Colonic mucosa (tissue), 4 donors: ENCODE measurements around the gene C16orf95. TPM values are rescaled to one million over a fixed set of nuclear protein-coding genes. Genes with fewer than 3 reads are reported as not detected.

Source experiments
- DNase-seq: peaks from one replicate; pipeline ENCODE4 v3.0.0-alpha.2; 2020
- H3K27ac ChIP-seq: fragments of 200-600 bp; one replicate; pipeline ENCODE4 v1.8.0; 2021
- H3K27me3 ChIP-seq: fragments of 200-600 bp; one replicate; pipeline ENCODE4 v1.8.0; 2021
- H3K36me3 ChIP-seq: fragments of 200-600 bp; one replicate; pipeline ENCODE4 v1.8.0; 2021
- H3K4me1 ChIP-seq: fragments of 200-600 bp; one replicate; pipeline ENCODE4 v1.8.0; 2021; ENCODE audit warnings: mild to moderate bottlenecking
- H3K4me3 ChIP-seq: fragments of 200-600 bp; one replicate; pipeline ENCODE4 v1.8.0; 2021
- H3K9ac ChIP-seq, 2 donors: one replicate each; pipeline ENCODE4 v1.7.0; 2013; ENCODE audit warnings: control low read depth in 2 of 2, low read depth in 2 of 2, low read length in 2 of 2
- H3K9me3 ChIP-seq: fragments of 200-600 bp; one replicate; pipeline ENCODE4 v1.8.0; 2021
- intact Hi-C: fragments of 100-400 bp; cut with DNase I; formaldehyde crosslinking; loops from one replicate; pipeline ENCODE4 v1.14.1; 2022
- total RNA-seq, 2 donors: library from RNA; stranded (reverse); fragmentation: NEBNext Ultra II Directional in 1 of 2; extraction: Animal tissue kit (Norgen Biotek cat#: 25700) in 1 of 2; gene quantifications; one replicate each; pipeline ENCODE4 v1.2.1, GENCODE V29; 2021
- TF ChIP-seq, protein P1 (sequence below): fragments of 200-600 bp; IDR thresholded peaks from one replicate; pipeline ENCODE4 v1.8.0; 2022; ENCODE audit warnings: antibody characterized with exemption, mild to moderate bottlenecking
- donor health status: healthy.
- donor health status: DM: no; HTN: no; CAD: no.
- donor health status: DM: no; HTN: no; CAD: no.

C16orf95 gene
- total RNA-seq, 2 donors from 2014 or later = 5.0 to 9.7 TPM

DNA sequence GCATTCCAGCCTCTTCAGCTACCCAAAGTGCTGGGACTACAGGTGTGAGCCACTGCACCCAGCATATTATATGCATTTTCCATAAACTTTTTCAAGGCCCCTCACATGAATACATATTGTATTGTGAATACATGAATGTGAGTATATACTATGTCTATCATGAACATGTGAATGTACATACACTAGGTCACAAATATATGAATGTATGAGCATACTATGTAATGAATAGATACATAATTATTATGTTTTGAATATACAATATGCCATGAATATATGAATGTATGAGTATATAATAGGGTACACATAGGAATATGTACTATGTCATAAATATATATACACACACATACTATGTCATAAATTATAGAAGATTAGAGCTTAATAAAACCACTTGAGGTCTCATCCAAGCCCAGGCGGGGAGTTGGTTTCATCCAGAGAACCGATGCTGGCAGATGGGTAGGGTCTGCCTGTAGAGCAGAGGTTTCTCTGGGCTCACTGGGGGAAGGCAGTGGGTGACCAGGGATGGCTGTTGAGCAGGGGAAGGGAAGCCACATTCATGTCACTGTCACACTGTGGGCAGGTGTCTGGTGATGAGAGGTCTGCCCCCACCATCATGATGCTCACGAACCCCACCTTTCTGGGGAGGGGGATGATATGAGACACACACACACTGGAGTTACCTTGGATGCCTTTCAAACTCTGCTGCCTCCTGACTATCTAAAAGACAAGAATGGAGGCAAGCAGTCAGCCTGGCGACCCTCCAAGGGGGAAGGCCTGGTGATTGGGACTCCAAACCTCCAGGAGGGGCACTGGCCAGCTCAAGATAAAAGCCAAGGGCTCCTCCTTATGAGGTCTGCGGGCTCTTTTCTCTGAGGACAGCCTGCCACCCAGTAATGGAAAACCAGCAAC, 7.3 kb downstream of the C16orf95 start:
- no peak overlapping the region for H3K27ac ChIP-seq
- no peaks in the 10 kb centered on the region for H3K36me3 ChIP-seq
- no peaks in the 10 kb centered on the region for H3K4me1 ChIP-seq
- H3K9me3 ChIP-seq = no peaks in the 10 kb centered on the region
- H3K27me3 ChIP-seq = no peaks in the 10 kb centered on the region
- intact Hi-C loops = no loop called here
- TF ChIP-seq, protein P1, sequence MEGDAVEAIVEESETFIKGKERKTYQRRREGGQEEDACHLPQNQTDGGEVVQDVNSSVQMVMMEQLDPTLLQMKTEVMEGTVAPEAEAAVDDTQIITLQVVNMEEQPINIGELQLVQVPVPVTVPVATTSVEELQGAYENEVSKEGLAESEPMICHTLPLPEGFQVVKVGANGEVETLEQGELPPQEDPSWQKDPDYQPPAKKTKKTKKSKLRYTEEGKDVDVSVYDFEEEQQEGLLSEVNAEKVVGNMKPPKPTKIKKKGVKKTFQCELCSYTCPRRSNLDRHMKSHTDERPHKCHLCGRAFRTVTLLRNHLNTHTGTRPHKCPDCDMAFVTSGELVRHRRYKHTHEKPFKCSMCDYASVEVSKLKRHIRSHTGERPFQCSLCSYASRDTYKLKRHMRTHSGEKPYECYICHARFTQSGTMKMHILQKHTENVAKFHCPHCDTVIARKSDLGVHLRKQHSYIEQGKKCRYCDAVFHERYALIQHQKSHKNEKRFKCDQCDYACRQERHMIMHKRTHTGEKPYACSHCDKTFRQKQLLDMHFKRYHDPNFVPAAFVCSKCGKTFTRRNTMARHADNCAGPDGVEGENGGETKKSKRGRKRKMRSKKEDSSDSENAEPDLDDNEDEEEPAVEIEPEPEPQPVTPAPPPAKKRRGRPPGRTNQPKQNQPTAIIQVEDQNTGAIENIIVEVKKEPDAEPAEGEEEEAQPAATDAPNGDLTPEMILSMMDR = no peak
- H3K4me3 ChIP-seq = no peak overlapping the region
- H3K9ac ChIP-seq = no peak overlapping the region
- DNase-seq = no peak

DNA sequence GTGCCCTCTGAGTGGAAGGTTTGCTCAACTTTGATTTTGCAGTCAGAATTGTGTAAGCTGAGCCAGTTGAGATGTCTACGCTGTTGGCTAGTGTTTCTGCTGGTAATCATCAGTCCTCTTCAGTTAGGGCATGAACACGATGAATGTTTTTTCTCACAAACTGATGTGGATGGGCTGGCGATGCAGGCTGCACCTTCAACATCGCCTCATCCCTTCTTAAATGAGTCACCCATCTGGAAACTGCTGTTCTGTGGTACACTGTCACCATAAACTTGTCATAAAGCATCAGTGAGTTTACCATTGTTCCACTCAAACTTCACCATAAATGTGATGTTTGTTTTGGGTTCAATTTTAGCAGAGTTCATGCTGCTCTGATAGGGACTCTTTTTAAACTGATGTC, 8.4 kb downstream of the C16orf95 start:
- Histone ChIP-seq H3K4me1 (no peaks in the 10 kb centered on the region), H3K4me3 (no peak overlapping the region), H3K36me3 (no peaks in the 10 kb centered on the region), H3K9me3 (no peaks in the 10 kb centered on the region), H3K27me3 (no peaks in the 10 kb centered on the region), H3K9ac (no peak overlapping the region), H3K27ac (no peak overlapping the region)
- intact Hi-C loops = no loop called here
- DNase-seq = no peak
- TF ChIP-seq, protein P1 = no peak

DNA sequence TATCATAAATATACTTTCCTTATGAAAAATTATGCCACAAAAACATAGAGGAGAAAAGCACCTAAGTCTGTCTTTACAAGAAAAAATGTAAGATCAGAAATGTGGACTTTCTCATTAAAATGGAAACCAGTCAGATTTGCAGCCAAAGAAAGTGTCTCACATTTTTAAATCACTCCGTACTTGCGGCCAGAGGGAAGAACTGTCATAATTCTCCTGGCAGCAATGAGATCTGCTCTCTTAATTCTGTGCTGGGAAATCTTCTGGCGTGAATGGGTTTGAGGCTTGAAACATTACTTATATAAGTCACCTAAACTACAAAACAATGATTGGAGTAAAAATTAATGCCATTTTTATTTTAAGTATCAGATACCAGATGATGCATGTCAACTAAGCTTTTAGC, 10.7 kb downstream of the C16orf95 start:
- Histone ChIP-seq H3K27me3 (no peaks in the 10 kb centered on the region), H3K4me1 (no peaks in the 10 kb centered on the region), H3K36me3 (no peaks in the 10 kb centered on the region), H3K9ac (no peak overlapping the region), H3K9me3 (no peaks in the 10 kb centered on the region), H3K4me3 (no peak overlapping the region), H3K27ac (no peak overlapping the region)
- intact Hi-C loops = no loop called here
- TF ChIP-seq, protein P1 = no peak
- DNase-seq = no peak

DNA sequence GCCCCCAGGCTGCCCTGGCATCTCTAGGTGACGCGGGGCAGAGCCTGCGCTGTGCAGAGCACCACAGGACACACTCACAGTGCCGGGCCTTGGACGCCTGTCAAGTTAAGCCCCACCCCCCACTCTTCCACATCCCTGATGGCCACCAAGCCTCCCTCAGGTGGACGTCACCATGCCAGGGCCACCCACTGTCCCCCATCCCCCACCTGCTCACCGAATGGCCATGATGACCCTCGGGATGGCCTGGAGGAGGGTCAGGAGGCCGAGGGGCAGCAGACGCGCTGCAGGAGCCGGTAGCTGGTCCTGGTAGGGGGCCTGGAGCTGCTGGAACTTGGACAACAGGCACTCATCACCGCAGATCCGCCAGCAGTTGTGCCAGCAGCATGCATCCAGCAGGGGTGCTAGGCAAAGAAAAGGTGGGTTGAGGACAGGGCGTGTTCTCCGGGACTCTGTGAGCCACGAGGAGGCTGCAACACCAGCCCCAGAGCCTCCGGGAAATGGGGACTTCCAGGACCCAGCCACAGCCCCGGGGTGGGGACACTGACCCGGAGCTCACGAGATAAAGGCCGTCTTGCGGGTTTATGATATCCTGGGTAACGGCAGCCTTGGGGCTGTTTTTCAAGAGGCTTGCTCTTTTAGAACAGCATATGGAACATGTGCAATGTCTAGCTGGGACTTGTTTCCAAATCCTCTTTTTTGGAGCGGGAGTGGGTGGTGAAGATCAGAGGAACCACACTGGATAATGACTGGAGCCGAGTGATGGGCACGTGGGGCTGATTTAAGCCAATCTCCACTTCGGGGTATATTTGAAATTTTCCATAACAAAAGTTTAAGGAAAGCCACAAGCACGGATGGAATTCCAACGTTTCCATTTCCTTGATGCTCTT, 11.4 kb downstream of the C16orf95 start:
- no peaks in the 10 kb centered on the region for H3K36me3 ChIP-seq
- no peak overlapping the region for H3K9ac ChIP-seq
- no peak overlapping the region for H3K4me3 ChIP-seq
- no peak overlapping the region for H3K27ac ChIP-seq
- H3K4me1 ChIP-seq = no peaks in the 10 kb centered on the region
- no peak for DNase-seq
- H3K27me3 ChIP-seq = no peaks in the 10 kb centered on the region
- no peaks in the 10 kb centered on the region for H3K9me3 ChIP-seq
- intact Hi-C loops = no loop called here
- TF ChIP-seq, protein P1 = no peak

DNA sequence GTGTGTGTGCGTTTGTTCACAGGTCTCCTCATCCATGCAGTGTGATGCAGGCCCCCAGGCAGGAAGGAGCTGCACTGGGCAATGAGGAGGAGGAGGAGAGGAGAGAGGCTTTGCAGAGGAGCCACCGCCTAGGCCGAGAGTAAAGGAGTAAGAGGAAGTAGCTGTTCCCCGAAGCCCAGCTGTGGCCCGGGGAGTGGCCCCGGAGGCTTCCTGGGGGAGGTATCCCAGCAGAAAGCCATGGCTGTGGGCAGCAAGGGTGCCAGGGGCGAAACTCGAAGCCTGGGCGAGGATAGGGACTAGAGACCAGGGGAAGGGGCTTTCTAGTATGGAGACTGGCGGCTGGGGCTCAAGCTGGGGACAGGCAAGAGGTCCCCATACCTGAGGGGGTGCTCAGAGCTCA, 12.2 kb downstream of the C16orf95 start:
- Histone ChIP-seq H3K9me3 (no peaks in the 10 kb centered on the region), H3K4me3 (no peak overlapping the region), H3K27me3 (no peaks in the 10 kb centered on the region), H3K9ac (no peak overlapping the region), H3K4me1 (no peaks in the 10 kb centered on the region), H3K36me3 (no peaks in the 10 kb centered on the region), H3K27ac (no peak overlapping the region)
- TF ChIP-seq, protein P1 = no peak
- no peak for DNase-seq
- intact Hi-C loops = no loop called here
